Stimulated activated CD4-positive, alpha-beta T cell treated with anti-CD3 and anti-CD28 coated beads, TNF-alpha, amount 100 ng/mL, for 24 hours (primary cell): ENCODE measurements around the gene SAPCD2.

Source experiments
- DNase-seq, 3 experiments: peaks; one replicate each; pipeline ENCODE4 v3.0.0-alpha.2; 2020; ENCODE audit warnings: low read depth in 3 of 3

SAPCD2 gene

DNA sequence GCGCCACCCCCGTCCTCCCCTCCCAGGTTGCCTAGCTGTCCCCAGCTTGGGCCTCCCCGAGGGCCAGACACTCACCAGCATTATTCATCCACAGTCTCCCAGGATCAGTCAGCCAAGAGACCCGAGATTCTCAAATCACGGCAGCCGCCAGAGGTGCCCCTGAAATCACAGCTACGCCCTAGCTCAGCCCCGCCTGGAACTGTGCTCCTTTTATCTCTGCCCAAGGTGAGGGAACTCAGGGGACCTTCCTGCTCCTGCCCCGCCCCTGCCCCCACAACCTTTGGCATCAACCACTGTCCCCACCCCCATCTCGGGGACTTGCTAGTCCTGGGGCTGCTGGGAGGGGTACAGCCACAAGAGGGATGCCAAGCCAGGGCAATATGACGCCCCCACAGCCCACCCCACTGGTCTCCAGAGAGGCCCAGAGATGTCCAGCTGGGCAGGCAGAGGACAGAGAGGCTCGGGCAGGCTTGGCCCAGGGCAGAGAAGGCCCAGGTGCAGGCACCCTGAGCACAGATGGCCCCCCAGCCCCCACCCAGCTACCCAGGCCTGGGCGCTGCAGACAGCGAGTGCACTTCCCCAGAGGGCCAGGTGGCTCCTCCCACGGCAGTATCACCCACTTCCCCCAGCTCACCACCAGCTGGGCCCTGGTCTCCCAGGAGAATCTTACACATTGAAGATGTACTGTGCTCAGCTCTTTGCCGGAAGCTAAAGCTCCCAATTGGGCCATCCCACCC lies 38.3 kb downstream of the SAPCD2 start, which contains the start of gene FUT7:
Gene FUT7 (minus strand): TSS at position 185 of the 737 bp plus-strand sequence. CDS start 97 bp downstream, at position 88.
- DNase-seq = no peak

DNA sequence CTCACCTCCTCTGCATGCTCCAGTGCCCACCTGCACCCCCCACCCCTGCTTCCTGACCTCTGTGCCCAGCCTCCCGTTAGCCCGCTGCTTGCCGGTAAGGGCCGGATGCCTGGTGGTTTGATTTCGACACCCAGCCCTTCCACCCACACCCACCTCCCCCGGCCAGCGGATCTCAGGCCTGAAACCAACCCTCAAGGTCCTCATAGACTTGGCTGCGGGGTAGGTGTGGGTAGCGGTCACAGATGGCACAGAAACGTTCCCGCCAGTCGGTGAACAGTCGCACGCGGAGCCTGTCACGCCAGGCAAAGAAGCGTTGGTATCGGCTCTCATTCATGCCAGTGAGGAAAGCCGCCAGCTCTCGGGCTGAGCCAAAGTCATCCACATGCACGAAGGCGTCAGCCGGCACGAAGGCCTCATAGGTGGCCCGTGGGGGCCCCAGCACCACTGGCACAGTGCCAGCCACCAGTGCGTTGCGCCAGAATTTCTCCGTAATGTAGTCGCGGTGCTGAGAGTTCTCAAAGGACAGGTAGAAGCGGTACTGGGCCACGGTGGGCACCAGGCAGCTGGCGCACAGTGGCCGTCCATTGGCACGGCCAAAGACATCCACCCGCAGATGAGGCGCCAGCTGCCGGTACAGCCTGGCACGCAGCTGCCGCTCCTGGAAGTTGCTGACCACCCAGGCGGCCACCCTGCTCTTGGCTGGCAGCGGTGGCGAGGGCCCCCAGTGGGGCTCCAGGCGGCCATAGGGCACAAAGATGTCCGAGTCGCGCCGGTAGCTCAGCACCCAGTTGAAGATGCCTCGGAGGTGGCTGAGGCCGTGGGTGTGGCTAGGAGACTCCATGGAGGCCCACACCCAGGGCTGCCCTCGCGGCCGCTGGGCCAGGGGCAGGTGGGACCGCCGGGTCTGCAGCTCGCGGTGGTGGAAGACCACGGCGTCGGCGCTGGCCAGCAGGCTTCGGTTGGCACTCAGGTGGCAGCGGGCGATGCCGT lies 39.5 kb downstream of the SAPCD2 start:
- DNase-seq = peak in 1 of 3 experiments; percentile 46

DNA sequence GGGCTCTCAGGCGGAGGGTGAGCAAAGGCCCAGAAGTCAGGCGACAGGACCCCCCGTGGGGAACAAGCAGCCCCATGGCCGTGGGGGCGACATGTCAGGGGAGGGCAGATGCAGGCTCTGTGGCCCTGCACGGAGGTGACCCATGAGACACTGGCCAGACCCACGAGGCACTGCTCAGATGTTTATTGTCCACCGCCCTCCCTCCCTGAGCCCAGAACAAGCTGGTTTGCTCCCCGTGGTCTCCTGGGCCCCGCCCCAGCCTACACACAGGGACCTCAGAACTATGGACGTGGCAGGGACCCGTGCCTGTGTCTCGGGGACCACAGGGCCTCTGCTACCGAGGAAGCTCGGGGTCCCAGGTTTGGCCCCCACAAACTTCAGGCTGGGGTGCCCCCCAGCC lies 40.4 kb downstream of the SAPCD2 start:
- no peak for DNase-seq

DNA sequence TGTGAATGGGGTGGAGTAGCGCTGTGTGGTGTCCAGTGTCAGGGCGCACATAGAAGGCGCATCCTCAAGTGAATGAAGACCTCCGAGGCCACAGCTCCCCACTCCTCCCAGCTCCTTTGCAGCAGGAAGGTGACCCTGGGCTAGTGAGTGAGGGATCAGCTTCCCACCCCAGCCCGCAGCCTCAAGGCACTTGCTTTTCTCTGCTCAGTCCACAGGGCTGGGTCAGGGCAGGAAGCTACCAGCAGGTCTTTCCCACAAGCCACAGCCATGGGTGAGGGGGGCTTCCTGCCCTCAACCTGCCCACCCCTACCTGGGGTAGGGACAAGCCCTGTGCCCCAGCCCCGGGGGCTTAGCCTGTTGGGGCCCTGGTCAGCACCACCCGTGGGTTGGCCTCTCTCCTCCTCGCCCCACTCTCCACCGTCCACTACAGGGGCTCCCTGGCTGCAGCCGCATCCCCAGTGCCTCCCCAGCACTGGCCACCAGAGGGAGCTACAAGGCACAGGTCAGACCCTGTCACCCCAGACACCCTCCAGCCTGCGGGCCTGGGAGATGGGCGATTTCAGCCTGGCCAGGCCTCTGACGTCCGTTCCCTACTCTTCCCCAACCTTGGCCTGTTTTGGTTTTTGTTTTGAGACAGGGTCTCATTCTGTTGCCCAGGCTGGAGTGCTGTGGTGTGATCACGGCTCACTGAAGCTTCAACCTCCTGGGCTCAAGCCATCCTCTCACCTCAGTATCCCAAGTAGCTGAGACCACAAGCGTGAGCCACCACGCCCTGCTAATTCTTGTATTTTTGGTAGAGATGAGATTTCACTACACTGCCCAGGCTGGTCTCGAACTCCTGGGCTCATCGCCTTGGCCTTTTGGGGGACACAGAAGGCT lies 41.1 kb downstream of the SAPCD2 start:
- peak; percentile 35 to 73 (median 52) for DNase-seq

DNA sequence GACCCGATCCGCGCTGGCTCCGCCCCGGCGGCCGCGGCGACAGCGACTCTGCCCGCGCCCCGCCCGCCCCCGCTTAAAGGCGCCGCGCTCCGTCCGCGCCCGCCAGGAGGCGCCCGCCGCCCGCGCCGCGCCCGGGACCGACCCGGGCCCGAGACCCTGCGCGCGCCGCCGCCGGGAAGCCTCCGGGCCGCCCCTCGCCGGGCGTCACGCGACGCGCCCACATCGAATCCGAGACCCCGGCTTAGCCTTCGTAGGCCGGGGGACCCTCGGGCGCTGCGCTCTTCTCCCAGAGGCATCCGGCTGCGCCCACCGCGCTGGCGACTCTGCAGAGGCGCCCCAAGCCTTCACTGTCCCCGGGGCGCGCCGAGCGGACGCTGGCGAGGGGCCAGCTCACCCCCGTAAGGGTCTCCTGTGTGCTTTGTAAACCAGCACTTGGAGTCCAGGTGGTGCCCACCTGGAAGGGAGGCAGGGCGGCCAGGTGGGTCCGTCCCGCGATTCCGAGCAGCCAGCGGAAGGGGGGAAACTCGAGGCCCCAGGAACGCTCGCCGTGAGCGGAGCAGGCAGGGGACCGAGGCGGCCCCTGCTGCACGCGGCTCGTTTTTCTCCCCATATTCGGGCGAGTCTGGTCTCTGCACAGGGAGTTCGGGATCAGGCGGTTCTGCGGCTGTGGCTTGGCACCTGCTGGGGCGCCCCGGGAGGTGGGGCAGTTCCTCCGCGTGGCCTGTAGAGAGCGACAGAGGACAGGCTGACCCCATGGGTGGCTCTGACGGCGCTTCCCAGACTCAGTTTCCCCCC lies 41.9 kb downstream of the SAPCD2 start:
- peak in 2 of 3 experiments; percentile 45 to 67 for DNase-seq

DNA sequence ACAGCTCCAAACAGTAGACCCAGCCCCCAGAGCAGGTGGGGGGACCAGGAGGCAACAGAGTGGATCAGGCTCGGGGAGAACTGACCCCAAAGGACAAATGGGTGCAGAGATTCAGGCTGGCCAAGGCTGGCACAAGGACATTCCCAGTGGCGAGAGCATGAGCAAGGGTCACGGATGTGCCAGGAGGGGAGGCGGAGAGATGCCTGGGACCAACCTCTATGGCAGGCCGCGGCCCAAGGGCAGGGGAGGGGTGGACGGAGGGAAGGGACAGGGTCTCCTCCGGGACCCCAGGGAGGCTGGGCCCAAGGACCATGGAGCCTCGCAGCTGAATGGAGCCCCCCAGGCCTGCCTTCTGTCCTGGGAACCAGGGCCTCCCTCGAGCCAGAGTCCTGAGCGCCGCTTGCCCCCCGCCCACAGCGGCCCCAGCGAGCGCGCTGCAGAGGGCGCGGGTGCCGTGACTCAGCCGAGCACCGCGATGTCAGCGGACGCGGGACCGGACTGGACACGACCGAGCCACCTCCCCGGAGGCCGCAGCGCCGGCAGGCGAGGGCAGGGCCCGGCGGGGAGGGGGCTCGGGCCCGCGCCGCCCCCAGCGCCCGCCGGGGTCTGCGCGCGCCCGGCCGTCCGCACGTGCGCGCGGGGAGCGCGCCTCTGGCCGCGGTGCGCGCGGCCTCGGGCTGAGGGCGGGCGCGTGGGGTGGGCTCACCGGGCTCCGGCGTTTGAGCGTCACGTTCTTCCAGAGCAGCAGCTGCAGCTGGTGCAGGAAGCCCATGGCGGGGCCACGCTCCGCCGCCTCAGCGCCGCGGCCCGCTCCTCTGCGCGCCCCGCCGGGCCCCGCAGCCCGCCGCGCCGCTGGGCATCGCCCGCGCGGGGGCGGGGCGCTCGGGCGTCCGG lies 42.7 kb downstream of the SAPCD2 start, which contains the start of gene ABCA2:
Gene ABCA2 (minus strand): TSS at position 869 of the 894 bp plus-strand sequence. CDS start 97 bp downstream, at position 772.
- no peak for DNase-seq

DNA sequence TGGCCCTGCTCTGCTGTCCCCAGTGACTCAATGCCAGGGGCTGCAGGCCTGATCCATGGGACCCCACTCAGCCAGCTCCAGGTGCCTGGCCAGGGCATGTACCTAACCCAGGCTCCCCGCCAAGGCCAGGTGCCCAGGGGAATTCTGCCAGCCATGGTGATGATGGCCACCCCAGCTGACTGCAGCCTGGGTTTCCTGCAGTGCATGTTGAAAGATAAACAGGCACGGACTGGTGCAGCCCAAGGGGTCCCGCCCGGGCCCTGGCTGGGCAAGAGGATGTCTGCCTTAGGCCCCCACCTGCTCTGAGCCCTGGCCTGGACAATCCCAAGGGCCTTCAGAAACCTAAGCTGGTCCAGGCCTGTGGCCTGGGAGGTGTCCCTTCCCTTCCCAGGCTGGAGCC lies 43.5 kb downstream of the SAPCD2 start:
- DNase-seq = no peak

DNA sequence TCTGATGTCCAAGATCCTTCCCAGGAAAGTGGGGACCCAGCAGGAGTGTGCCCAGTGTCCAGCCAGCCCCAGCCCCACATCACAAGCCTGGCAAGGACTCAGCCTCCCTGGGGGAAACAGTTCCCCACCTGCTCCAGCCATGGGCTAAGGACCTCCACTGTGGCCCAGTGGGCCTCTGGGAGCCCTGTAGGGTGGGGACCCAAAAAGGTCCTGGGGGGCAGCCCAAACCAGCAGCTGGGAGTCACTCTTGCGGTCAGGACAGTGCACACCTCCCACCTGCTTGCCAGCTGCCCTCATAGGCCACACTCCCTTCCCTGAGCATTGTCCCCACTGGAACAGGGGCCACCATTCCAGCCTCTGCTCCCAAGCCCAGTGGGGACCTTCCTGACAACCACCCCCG lies 44.0 kb downstream of the SAPCD2 start:
- DNase-seq = no peak

DNA sequence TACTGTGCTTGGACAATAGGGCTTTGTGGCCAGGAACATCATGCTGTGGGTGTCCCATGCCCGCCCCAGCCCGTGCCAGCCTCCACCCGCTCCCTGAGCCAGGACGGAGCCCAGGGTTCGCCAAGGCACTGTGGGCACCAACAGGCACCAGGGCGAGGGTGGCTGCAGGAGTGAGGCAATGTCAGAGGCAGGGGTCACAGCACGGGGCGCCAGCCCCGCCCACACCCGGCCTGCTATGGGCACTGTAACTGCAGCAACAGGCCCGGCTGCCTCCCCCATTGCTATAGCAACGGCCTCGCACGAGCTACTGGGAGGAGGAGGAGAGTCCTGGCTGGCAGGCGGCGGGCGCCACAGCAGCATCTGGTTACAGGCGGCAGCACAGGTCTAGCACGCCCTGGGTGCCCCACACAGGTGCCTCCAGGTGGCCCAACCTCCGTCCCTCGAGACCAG lies 44.8 kb downstream of the SAPCD2 start:
- DNase-seq = no peak

DNA sequence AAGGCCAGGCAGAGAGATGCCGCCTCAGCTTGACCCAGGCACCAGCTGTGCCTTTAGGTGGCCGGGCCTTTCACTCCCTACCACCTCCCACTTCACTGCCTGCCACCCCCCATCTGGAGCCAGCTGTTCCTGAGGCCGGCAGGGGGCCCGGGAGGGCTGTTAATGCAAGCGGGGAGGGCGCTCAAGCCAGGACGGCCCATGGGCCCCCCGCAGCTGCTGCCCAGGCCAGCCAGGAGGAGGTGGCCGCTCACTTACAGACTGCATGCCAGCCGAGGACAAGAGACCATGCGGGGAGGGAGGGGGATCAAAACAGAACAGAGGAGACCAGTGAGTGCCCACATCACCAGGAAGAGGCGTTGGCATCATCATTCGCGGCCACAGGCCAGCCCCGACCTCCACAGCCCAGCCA lies 46.8 kb downstream of the SAPCD2 start:
- no peak for DNase-seq

DNA sequence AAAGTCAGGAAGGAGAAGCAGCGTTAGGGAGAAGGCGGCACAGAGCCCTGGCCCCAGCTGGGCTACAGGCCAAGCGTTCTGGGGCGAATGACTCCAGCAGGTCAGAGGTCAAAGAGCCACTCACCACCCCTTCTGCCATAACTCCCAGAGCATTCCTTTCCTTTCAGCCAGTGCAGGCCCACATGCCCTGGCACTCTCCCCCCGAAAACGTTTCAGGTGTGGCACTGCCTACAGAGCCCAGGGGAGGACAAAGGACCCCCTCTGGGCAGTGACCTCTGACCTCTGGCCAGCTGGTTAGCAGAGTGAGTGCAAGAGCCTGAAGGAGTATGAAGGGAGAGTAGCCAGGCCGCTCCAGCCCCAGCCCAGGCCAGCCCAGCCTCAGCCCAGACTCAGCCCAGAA lies 47.2 kb downstream of the SAPCD2 start:
- DNase-seq = no peak

DNA sequence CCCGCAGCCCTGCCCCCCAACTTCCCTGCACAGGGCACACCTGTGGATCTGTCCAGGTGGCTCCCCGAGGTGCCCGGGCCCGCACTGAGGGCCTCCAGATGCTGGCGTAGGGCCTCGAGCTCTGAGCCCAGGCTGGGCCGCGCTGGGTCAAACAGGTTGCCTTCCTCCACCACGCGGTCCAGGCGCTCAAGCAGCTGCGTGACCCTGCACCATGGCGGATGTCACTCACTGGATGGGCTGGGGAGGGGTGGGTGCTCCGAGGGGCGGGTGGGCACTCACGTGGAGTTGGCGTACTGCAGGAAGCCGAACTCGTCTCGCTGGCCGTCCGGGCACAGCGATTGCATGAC lies 47.7 kb downstream of the SAPCD2 start:
- no peak for DNase-seq

DNA sequence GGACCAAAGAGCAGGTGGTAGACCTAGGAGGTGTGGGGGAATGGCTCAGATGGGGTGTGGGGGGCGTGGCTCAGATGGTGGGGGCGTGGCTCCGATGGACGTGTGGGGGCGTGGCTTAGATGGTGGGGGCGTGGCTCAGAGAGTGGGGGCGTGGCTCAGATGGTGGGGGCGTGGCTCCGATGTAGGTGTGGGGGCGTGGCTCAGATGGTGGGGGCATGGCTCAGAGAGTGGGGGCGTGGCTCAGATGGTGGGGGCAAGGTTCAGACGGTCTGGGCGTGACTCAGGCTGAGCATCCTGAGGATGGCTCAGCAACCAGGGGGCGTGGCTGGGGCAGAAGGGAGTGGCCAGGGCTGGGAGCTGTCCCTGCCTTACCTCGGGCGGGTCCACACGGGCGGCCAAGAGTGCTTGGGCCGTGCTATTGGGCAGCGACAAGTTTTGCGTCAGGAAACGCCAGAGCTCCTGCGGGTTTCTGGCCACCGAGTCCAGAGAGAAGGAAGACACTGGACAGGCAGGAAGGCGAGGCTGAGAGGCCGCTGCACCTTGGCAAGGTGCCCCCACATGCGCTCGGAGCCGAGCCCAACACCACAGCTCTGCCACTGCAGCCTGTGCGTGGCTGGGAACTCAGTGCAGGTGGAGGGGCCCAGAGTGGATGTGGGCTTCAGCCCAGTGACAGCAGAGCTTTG lies 48.2 kb downstream of the SAPCD2 start:
- DNase-seq = peak in 2 of 3 experiments; percentile 56 to 83

DNA sequence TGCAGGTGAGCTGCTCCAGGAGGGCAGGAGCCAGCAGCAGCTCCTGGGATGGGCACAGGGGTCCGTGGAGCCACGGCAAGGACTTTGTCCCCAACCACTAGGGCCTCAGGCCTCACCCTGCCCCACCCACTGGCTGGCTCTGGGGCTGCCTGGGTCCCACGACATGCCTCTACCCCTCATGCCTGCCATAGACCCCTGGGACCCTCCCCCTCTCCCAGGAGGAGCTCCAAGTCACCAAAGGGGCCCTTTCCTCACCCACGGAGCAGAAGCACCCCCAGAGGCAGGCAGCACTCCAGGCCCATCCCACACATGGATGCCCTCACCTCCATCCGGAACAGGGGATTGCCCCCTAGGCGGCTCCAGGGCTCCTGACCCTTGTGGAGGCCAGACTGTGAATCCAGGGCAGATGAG lies 48.8 kb downstream of the SAPCD2 start:
- DNase-seq = no peak

DNA sequence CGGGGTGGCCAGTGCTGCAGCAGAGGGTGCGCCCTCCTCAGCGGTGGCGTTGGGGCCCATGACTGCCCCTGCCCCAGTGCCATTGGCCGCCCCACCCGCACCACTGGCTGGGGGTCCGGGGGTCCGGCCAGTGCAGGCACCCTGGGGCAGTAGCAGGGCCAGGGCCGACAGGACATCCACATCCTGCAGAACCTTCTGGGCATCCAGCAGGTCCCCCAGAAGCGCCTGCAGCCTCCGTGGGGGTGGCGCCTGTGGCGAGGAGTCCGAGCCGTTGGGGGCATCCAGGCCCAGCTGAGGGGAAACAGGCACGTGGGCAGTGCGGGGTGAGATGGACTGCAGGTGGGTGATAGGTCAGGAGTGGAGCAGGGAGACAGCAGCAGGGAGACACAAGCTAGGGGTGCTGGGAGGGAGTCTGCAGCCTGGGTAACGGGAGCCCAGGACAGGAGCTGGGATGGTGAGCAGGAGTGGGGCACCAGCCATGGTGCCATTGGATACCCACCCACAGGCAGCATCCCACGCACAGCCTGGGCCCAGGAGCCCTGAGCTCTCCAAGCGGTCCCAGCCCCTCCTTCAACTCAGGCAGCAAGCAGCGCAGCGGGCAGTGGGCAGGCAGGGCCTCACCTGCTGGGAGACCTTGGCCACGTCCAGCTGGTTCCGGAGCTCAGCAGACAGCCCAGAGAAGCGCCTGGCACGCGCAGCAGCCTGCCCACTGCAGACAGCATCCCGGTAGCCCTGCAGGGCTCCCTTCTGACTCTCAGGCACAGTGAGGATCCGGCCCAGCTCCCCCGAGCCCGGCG lies 49.4 kb downstream of the SAPCD2 start:
- no peak for DNase-seq

DNA sequence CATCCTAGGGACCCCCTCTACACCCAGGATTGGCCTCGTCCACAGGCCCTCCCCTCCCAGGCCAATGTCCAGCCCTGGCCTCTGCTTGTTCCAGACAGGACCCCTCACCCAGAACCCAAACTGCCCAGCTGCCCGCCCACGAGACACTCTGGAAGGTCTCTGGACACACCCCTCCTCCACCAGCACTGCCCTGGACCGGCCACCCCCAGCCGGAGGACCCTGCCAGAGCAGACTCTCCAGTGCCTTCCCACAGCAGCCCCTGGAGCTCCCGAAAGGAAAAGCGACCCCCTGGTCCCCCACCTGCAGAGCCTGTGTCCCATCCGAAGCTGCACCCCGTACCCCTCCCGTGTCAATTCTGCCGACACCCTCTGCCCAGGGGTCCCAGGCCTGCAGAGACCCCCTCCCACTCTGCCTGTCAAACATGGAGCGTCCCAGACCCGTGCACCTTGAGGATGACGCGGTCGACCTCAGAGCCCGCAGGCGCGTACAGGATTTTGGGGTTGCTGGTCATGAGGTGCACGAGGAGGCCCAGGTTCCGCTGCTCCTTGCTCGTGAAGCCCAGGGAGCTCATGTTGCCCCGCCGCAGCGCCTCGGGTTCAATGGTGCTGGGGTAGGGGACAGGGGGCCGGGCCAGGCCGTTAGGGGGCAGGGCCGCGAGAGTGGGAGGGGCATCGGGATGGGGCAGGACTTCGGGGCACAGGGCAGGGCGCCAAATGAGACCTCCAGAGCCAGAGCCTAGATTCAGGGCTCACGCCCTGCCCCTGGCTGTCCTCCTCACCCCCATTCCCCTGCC lies 50.3 kb downstream of the SAPCD2 start:
- no peak for DNase-seq
